Sigmoid colon (tissue), 4 donors: Measurements from ENCODE around the gene UHRF2.

Source experiments
- EP300 ChIP-seq, 4 donors: sonication (generic); formaldehyde crosslinking; IDR thresholded peaks; one replicate each; pipeline ENCODE4 v1.6.1; 2017; ENCODE audit warnings: antibody characterized with exemption in 4 of 4
- POLR2A ChIP-seq, 2 donors: fragments of 450-650 bp; IDR thresholded peaks; one replicate each; pipeline ENCODE4 v1.6.1; 2016; ENCODE audit warnings: antibody characterized with exemption in 2 of 2, mild to moderate bottlenecking in 2 of 2, moderate library complexity in 2 of 2
- POLR2AphosphoS5 ChIP-seq, 4 donors: sonication (generic); formaldehyde crosslinking; IDR thresholded peaks; one replicate each; pipeline ENCODE4 v1.6.1; 2017; ENCODE audit warnings: antibody characterized with exemption in 4 of 4
- TF ChIP-seq, protein P1 (sequence below), 4 experiments: fragments of 450-650 bp in 3 of 4; fragments of 200-600 bp in 1 of 4; IDR thresholded peaks; one replicate each; pipeline ENCODE4 v1.5.1; 2016 to 2019; ENCODE audit warnings: antibody characterized with exemption in 4 of 4, mild to moderate bottlenecking in 3 of 4, moderate library complexity in 2 of 4

DNA sequence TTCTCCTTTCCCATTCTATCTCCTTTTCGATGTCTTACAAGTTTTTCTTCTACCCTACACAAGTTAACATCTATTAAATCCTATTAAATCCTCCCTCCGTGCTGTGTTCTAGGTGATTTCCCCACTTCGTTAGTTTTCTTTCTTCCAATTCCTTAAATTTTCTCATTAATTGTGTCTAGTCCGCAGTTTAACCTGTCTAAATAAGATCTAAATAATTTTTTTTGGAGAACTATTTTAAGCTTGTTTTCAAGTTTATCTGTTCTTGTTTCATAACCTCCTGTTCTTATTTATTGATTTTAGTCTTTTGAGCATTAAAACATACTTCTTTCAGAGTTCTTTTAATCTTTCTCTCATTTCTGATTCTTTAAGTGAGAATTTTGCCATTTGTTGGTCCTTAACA is 109.3 kb downstream of the UHRF2 start:
- TF ChIP-seq POLR2A (IDR thresholded peaks at IDR 0.05) (no peak), POLR2AphosphoS5 (IDR thresholded peaks at IDR 0.05) (no peak), EP300 (IDR thresholded peaks at IDR 0.05) (no peak)
- TF ChIP-seq, protein P1, sequence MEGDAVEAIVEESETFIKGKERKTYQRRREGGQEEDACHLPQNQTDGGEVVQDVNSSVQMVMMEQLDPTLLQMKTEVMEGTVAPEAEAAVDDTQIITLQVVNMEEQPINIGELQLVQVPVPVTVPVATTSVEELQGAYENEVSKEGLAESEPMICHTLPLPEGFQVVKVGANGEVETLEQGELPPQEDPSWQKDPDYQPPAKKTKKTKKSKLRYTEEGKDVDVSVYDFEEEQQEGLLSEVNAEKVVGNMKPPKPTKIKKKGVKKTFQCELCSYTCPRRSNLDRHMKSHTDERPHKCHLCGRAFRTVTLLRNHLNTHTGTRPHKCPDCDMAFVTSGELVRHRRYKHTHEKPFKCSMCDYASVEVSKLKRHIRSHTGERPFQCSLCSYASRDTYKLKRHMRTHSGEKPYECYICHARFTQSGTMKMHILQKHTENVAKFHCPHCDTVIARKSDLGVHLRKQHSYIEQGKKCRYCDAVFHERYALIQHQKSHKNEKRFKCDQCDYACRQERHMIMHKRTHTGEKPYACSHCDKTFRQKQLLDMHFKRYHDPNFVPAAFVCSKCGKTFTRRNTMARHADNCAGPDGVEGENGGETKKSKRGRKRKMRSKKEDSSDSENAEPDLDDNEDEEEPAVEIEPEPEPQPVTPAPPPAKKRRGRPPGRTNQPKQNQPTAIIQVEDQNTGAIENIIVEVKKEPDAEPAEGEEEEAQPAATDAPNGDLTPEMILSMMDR (IDR thresholded peaks at IDR 0.05), result no peak
